Medulla oblongata (tissue), 1 donor: Measurements from ENCODE around the gene TMEM106C.
"Not testable (repeated sequence)": the region's sequence is repeated elsewhere in the genome, so short reads cannot be mapped to it uniquely, and the experiment has no call there.

Experiments used
- DNase-seq: peaks from one replicate; pipeline ENCODE4 v3.0.0-alpha.2; 2015; ENCODE audit errors: extremely low spot score

Gene TMEM106C

DNA sequence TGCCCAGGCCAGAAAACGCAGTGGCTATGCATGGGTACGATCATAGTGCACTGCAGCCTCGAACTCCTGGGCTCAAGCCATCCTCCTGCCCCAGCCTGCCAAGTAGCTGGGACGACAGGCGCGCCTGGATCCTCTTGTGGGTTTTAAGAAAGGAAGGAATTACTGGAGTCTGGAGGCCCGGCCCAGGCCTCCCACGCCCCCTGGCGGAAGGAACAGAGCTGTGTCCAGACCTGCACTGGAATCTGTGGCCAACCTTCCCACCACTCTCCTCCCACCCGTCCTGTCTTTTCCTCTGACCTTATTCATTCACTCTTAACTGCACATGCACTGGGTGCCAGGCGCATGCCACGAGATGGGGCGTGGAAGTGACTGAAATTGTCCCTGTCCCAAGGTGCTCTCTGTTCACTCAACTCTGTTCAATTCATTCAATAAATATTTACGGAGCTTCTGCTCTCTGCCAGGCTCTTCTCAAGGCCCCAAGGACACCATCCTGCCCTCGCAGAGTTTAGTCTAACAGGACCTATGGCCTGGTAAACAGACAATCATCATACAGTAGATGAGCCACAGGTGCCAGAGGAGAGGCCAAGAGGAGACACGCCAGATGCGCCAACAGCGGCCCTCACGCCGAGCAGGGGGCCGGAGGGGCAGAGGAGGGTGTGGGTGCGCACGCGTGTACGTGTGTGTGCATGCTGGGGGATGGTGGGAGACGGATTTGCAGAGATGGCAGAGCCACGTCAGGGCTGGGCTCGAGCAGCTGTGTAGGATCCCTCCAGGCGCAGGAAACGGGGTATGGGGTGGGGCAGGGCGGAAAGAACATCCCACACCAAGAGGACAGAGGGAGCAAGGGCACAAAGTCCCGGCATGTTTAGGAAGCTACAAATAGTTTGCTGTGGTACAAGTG is 13.7 kb upstream of the TMEM106C start:
- DNase-seq, result peak; percentile 65

DNA sequence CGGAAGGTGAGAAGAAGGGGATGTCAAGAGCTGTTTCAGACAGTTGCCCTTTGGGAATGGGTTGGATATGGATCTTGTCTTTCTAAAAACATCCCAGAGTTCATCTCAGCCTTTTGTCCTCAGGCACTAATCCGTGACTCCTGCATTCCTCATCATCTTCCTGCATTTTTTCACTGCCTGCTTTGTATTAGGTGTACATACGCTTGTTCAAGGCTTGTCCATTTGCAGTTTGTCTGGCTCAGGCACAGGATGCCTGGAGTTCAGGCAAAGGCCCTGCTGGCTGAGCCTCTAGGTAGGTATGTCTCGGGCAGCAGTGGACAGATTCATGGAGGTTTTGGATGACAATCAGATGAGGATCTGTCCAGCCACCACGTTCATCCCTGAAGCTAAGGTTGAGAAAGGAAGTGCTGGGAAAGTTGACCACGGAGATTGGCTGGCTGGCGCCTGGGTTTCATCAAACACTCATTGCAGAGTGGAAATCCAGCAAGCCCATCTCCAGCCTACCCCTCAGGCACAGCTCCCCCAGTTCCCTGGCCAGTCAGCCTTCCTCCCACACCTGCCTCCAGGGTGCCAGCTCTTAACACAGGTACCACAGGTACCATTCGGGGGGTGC is 12.4 kb upstream of the TMEM106C start:
- DNase-seq, result no peak

- DNase-seq, result no peak
These were observed 9.3 kb upstream of the TMEM106C start for GRCh38 chr12:47954058-47954457.

DNA sequence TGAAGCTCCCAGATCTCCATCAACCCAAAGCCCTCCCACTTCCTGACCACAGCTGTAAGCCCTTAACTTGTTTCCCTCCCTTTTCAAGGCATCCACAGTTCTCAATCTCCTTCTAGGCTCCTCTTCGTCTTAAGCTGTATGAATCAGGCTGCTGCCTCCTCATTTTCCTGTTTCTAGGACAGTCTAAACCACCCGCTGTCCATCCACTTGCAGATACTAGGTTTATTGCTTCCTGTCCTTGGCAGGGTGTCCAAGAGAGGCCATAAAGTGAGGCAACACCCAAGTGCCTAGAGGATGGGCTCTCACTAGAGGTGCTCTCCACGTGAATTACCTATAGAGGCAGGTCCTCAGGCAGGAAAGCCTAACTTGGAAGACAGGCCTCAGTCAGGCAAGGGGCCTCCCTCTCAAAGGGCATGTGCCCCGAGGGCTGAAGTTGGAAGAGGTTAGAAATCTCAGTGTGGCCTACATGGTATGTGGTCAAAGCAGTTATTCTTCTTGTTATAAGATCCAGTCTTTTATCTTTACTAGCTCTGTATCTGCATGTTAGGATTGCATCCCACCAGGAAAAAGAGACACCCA is 8.8 kb upstream of the TMEM106C start:
- DNase-seq, result no peak

DNA sequence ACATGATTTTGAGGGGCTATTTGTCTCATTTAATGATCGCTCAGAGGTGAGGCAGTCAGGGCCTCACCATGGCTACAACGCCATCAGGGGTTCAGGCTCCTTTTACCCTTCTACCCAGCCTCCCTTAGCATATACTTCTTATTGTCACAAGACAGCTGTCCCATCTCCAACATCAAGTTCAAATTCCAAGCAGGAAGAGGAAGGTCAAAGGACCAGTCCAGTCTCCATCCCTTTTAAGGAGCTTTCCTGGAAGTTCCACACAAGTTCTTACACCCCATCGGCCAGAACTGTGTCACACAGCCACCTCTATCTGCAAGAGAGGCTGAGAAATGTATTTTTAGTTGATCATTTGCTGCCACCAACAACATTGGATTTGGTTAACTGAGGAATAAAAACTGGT is 8.3 kb upstream of the TMEM106C start:
- DNase-seq, result no peak

DNA sequence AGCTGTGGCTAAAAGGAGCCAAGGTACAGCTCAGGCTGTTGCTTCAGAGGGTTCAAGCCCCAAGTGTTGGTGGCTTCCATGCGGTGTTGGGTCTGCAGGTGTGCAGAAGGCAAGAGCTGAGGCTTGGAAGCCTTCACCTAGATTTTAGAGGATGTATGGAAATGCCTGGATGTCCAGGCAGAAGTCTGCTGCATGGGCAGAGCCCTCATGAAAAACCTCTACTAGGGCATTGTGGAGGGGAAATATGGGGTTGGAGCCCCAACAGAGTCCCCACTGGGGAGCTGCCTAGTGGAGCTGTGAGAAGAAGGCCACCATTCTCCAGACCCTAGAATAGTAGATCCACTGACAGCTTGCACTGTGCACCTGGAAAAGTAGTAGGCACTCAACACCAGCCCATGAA is 5.7 kb upstream of the TMEM106C start:
- not testable (repeated sequence) for DNase-seq

DNA sequence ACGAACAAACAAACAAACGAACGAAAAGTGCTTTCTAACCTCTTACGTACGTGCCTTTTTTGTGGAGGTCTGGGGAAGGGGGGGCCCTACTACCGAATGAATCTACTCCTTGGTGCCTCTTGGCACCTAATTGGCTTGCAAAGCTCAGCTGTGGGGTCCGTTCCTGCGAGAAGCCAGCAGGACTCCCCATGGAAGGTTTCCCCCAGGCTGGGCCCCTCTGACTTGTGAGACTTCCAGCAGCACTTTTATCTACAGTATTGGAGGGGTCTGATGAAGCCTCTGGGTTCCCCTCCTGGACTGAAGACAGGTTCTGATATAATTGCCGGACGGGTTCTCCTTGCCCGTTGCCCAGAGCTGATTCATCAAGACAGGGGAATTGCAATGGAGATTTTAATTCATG is 1.2 kb upstream of the TMEM106C start:
- DNase-seq, result no peak

DNA sequence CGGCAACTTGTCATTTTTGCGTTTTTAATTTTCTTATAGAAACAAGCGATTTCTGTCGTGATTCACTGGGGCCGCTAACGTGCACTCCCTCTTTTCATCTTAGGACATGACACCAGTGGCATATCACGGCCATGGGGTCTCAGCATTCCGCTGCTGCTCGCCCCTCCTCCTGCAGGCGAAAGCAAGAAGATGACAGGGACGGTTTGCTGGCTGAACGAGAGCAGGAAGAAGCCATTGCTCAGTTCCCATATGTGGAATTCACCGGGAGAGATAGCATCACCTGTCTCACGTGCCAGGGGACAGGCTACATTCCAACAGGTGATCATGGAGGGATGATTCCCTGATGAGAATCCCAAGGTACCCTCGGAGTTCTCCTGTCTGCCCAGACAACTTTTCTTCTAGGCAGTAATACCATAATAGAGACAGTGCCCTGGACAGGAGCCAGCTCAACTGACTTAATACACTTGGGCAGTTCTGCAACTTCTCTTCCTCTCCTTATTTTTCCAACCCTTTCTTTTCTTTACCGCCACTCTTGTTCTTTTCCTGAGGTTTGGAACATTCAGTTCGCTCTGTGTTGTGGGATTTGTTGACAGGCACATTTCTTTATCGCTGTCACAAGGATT is 821 bp downstream of the TMEM106C start:
- peak; percentile 12 for DNase-seq

DNA sequence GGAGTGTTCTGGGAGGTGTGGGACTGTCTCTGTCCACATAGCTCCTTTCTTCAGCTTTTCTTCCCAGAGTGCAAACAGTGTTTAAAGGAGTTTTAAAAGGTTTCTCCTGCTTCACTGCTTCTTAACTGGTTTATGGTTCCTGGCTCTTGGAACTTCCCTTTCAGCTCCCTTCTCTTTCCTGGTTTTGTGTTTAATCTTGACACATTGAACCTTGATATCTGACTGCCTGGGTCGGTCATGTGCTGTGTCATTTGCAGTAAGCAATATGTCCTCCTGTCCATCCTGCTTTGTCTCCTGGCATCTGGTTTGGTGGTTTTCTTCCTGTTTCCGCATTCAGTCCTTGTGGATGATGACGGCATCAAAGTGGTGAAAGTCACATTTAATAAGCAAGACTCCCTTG is 2.2 kb downstream of the TMEM106C start:
- no peak for DNase-seq

GRCh38 chr12:47967461-47968321 is 4.3 kb downstream of the TMEM106C start:
- peak; percentile 32 for DNase-seq

DNA sequence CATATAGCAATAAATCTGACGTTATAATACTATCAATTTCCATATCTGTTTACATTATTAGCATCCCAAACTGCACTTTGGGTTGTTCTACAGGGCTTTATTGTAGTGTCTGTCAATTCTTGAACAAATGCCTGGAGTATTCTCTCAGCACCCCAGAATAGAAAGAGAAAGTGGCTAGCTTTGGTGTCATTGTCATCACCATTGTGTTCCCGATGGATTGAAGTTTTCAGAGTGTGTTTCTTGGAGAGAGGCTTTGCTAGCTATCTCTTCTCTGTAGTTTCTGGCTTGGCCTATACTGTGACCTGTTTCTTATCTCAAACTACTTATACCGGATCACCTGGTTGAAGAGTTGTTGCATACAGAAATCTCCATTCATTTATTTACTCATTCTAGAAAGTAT is 6.4 kb downstream of the TMEM106C start:
- no peak for DNase-seq

DNA sequence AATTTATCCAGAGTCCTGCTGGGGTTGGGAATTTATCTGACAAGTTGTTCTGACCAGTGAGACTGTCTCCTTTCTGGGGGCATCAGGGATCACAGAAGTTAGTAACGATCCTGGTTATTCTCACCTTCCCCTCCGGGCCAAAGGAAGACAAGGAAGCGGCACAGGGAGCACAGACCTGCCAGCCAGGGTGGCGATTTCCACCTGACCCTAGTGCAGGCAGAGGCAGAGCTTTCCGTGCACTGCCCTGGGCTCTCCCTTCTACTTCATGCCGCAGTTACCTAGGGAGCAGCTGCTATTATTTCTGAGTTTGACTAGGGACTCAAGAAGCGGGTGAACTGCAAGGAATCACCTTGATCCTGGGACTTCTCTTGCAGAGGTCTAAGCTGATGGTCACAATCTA is 7.4 kb downstream of the TMEM106C start:
- DNase-seq, result no peak

- no peak for DNase-seq
These were observed 9.5 kb downstream of the TMEM106C start for GRCh38 chr12:47972895-47973294.

DNA sequence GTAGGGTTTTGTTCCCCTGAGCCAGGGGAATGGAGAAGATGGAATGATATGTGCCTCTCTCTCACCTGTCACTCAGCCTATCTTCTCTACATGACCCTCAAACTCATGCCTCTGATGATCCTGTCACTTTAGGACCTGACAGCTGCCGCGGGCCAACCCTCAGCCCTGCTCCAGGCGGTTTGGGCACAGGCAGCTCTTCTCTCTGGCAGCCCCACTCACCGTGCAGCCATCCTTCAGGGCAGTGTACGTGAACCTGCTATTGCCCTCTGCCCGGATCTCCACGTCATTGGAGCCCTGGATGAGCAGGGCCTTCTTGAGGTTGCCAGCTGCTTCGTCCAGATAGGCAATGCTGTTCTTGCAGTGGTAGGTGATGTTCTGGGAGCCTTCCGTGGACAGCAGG is 10.5 kb downstream of the TMEM106C start:
- no peak for DNase-seq

DNA sequence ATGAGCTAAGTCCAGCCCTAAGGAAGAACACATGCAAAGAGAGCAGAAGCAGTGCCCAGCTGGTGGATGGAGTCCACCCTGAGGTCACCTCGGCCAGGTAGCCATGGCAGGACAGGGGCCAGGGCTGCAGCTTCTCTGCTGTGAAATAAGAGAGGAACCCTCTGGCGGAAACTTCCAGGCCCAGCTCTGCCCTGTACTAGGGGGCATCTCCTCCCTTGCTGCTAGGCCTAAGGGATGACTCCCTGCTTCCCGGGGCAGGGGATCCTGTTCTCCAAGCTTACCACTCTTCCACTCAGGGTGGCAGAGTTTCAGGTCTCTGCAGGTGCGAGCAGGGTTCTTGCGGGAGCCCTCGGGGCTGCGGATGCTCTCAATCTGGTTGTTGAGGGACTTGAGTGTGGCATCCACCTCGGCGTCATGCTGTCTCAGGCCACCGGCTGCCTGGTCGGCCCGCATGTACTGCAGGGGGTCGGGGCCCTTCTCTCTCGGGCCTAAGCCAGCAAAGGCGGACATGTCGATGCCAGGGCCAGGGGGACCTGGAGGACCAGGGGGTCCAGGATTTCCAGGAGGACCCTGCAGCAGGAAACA is 11.7 kb downstream of the TMEM106C start:
- DNase-seq, result no peak

DNA sequence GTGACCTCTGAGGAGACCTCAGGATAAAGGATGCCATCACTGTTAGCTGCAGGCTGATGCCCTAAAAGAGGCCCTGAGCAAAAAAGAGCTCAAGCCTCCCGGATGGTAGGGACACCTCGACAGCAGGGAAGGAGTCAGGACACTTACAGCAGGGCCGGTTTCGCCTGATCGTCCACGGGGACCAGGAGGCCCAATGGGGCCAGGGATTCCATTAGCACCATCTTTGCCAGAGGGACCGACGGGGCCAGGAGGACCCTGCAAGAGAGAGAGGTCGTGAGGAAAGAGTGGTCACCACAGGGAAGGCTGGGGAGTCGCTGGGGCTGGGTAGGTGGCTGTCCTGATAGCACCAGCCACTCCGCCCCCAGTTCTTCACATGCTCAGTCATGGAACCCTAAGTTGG is 12.4 kb downstream of the TMEM106C start:
- DNase-seq, result no peak

GRCh38 chr12:47977046-47977771 is 13.8 kb downstream of the TMEM106C start:
- DNase-seq, result no peak

DNA sequence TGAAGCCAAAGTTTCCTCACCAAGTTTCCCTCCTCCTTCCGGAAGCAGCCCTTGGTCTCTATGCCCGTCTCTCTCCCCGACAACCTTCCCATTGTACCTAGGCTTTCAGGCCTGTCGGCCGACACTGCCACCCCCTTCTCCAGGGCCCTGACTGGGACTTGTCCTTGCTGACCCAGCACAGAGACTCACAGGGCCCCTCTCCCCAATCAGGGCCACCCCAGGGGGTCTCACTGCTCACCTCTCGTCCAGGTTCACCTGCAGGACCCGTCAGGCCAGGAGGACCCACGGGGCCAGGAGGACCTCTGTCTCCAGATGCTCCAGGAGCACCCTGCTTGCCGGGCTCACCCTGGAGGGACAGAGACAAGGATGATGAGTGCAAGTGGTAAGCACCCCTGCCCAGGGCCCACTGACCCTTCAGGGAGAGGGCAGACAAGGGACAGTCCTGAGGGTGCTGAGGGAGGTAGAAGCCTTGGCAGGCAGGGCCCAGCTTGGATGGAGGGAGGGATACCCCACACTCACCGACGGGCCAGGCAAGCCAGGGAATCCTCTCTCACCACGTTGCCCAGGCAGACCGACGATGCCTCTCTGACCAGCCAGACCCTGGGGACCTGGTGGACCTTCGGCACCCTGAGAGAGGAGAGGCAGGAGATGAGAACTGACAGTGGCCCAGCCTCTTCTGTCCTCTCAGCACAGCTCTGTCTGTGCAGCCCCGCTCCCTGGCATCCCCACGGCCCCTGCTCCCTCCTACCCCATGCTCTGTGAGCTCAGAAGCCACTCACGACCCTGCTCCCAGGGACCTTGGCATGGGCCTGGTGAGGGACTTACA is 14.6 kb downstream of the TMEM106C start:
- DNase-seq, result no peak

DNA sequence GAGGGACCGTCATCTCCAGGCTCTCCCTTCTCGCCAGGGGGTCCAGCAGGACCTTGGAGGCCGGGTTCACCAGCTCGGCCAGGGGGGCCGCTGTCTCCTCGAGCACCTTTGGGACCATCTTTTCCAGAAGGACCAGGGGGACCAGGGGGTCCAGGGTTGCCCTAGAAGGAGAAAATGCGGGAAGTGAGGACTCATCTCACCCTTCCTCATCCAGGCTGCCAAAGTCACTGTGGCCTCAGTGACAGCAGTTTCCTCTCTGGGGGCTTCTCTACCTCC is 15.1 kb downstream of the TMEM106C start:
- DNase-seq, result no peak

DNA sequence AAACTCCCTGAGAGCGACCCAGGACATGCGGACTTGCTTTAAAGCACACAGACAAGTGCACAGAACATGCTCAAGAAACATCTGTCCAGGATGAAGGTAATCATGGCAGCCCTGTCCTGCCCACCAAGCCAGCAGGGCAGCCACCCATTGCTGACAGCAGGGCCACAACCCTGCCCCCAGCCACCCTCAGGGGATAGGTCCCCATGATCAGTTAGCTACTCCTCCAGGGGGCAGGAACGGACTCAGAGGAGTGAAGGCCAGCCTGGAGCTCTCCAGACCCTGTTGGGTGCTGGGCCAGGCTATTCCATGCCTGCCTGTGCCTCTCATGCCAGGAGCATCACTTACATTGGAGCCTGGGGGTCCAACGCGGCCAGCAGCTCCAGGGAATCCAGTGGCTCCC is 15.8 kb downstream of the TMEM106C start:
- DNase-seq, result no peak
